ENCODE data around the gene LGALS13.

GRCh38 chr19:39643591-39643990 lies 41.3 kb downstream of the LGALS13 start:
- TF ChIP-seq CTCF (IDR thresholded peaks at IDR 0.05) = no peak
- TF ChIP-seq POLR2A (IDR thresholded peaks at IDR 0.05) = no peak
- TF ChIP-seq POLR2AphosphoS5 (IDR thresholded peaks at IDR 0.05) = no peak
- TF ChIP-seq EP300 (IDR thresholded peaks at IDR 0.05) = no peak

Measured in upper lobe of left lung (tissue), 4 donors.